ENCODE results near the gene MAF.

- TF ChIP-seq CTCF (IDR thresholded peaks at IDR 0.05), result no peak
- no peak for TF ChIP-seq POLR2A (IDR thresholded peaks at IDR 0.05)
These were observed 29.3 kb downstream of the MAF start for GRCh38 chr16:79571065-79571902.
